NT2/D1 (cell line): Measurements from ENCODE around the gene TOLLIP.

Source experiments
- SUZ12 ChIP-seq: IDR thresholded peaks from 2 replicates; pipeline ENCODE4 v1.6.1; 2011; ENCODE audit not compliant: insufficient read length, insufficient read depth; ENCODE audit errors: extremely low read depth
- ZNF274 ChIP-seq: IDR thresholded peaks from 2 replicates; pipeline ENCODE4 v1.6.1; 2011; ENCODE audit warnings: mild to moderate bottlenecking, low read depth, low read length

DNA sequence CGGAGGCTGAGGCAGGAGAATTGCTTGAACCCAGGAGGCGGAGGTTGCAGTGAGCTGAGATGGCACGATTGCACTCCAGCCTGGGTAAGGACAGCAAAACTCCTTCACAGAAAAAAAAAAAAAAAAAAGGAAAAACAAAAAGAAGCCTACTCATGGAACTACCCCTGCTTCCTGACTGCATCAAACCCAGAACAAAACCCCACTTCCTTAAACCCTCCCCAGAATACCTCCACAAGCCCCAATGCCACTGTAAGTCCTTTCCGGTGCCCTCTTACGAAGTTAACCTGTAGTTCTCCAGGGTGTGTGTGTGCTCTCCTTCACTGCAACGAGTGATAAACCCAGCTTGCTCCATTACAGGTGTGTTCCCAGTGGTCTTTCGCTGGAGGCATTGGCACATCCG, 8.6 kb upstream of the TOLLIP start:
- no peak for TF ChIP-seq SUZ12
- no peak for TF ChIP-seq ZNF274
